SK-N-SH (cell line): ENCODE results near the gene MEI1.

ENCODE experiments used
- NRF1 ChIP-seq: IDR thresholded peaks from 2 replicates; pipeline ENCODE4 v1.6.1; 2012; ENCODE audit warnings: low read depth, mild to moderate bottlenecking, low read length
- TF ChIP-seq, protein P1 (sequence below): fragments of 200-600 bp; sonication (generic); IDR thresholded peaks from 2 replicates; pipeline ENCODE4 v1.6.1; 2017; ENCODE audit warnings: antibody characterized with exemption, mild to moderate bottlenecking, moderate library complexity

DNA sequence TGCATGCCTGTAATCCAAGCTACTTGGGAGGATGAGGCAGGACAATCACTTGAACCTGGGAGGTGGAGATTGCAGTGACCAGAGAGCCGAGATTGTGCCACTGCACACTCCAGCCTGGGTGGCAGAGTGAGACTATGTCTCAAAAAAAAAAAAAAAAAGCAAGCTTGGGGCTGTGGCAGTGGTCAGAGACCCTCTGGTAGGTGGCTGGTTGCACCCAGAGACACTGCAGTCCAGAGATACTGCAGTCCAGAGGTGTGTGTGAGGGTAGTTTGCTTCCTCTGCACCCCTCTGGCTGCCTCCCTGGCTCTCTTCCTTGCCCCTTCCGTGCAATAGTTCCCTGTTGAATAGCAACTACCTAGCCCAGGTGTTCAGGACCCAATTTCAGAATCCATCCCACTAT is 99.4 kb downstream of the MEI1 start:
- no peak for TF ChIP-seq NRF1
- TF ChIP-seq, protein P1, sequence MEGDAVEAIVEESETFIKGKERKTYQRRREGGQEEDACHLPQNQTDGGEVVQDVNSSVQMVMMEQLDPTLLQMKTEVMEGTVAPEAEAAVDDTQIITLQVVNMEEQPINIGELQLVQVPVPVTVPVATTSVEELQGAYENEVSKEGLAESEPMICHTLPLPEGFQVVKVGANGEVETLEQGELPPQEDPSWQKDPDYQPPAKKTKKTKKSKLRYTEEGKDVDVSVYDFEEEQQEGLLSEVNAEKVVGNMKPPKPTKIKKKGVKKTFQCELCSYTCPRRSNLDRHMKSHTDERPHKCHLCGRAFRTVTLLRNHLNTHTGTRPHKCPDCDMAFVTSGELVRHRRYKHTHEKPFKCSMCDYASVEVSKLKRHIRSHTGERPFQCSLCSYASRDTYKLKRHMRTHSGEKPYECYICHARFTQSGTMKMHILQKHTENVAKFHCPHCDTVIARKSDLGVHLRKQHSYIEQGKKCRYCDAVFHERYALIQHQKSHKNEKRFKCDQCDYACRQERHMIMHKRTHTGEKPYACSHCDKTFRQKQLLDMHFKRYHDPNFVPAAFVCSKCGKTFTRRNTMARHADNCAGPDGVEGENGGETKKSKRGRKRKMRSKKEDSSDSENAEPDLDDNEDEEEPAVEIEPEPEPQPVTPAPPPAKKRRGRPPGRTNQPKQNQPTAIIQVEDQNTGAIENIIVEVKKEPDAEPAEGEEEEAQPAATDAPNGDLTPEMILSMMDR: no peak
